GM12878 (cell line): Measurements from ENCODE around the gene ATN1. TPM values are rescaled to one million over a fixed set of nuclear protein-coding genes. Genes with fewer than 3 reads are reported as not detected.

Experiments
- ATF2 ChIP-seq: IDR thresholded peaks from 2 replicates; pipeline ENCODE4 v1.6.1; 2012; ENCODE audit warnings: low read length, inconsistent platforms
- ATF7 ChIP-seq: fragments of 450-650 bp; IDR thresholded peaks from 2 replicates; pipeline ENCODE4 v1.6.1; 2016; ENCODE audit warnings: low read depth, mild to moderate bottlenecking
- BRCA1 ChIP-seq: IDR thresholded peaks from 2 replicates; pipeline ENCODE4 v1.6.1; 2011; ENCODE audit warnings: low read depth, low read length, improper control_type of control experiment
- CEBPB ChIP-seq, 2 experiments: fragments of 150-350 bp in 1 of 2; IDR thresholded peaks; 2 replicates each; pipeline ENCODE4 v1.6.1; 2012 to 2014; ENCODE audit warnings: low read depth in 2 of 2, low read length in 2 of 2, borderline replicate concordance in 1 of 2, inconsistent platforms in 1 of 2
- CREM ChIP-seq: IDR thresholded peaks from 2 replicates; pipeline ENCODE4 v1.6.1; 2014; ENCODE audit warnings: antibody characterized with exemption, low read depth
- EGR1 ChIP-seq, 2 experiments: IDR thresholded peaks; 1 replicate in 1 of 2; 2 replicates in 1 of 2; pipeline ENCODE4 v1.6.1; 2011 to 2012; ENCODE audit warnings: low read depth in 2 of 2, low read length in 2 of 2, borderline replicate concordance in 1 of 2, mild to moderate bottlenecking in 1 of 2, moderate library complexity in 1 of 2
- ELK1 ChIP-seq: IDR thresholded peaks from 2 replicates; pipeline ENCODE4 v1.6.1; 2012; ENCODE audit warnings: low read depth, low read length, improper control_type of control experiment
- FOS ChIP-seq: IDR thresholded peaks from 3 replicates; pipeline ENCODE4 v1.6.1; 2011; ENCODE audit warnings: borderline replicate concordance; ENCODE audit not compliant: insufficient read length; ENCODE audit errors: extremely low read depth
- GABPA ChIP-seq: IDR thresholded peaks from 2 replicates; pipeline ENCODE4 v1.6.1; 2014; ENCODE audit warnings: antibody characterized with exemption, low read depth, mild to moderate bottlenecking, inconsistent platforms
- HCFC1 ChIP-seq: fragments of 150-350 bp; IDR thresholded peaks from 2 replicates; pipeline ENCODE4 v1.6.1; 2014; ENCODE audit warnings: low read length
- HDAC6 ChIP-seq: fragments of 200-600 bp; sonication (generic); IDR thresholded peaks from one replicate; pipeline ENCODE4 v1.8.0; 2017; ENCODE audit warnings: antibody characterized with exemption; ENCODE audit not compliant: unreplicated experiment
- HSF1 ChIP-seq: fragments of 150-350 bp; IDR thresholded peaks from 2 replicates; pipeline ENCODE4 v1.6.1; 2014; ENCODE audit warnings: mild to moderate bottlenecking, low read depth, low read length
- MYB ChIP-seq: fragments of 150-350 bp; IDR thresholded peaks from 2 replicates; pipeline ENCODE4 v1.6.1; 2014; ENCODE audit warnings: mild to moderate bottlenecking, low read depth, low read length, borderline replicate concordance
- NFIC ChIP-seq: IDR thresholded peaks from 2 replicates; pipeline ENCODE4 v1.6.1; 2012; ENCODE audit warnings: low read depth, mild to moderate bottlenecking, inconsistent platforms, low read length, moderate library complexity
- PAX8 ChIP-seq: fragments of 450-650 bp; IDR thresholded peaks from 2 replicates; pipeline ENCODE4 v1.6.1; 2017; ENCODE audit warnings: mild to moderate bottlenecking, moderate library complexity
- RCOR1 ChIP-seq: conservative IDR thresholded peaks from 2 replicates; pipeline ENCODE4 v1.6.1; 2012; ENCODE audit warnings: low read depth, low read length, improper control_type of control experiment
- REST ChIP-seq: IDR thresholded peaks from 2 replicates; pipeline ENCODE4 v1.6.1; 2012; ENCODE audit warnings: mild to moderate bottlenecking, low read depth, low read length
- RUNX3 ChIP-seq: IDR thresholded peaks from 2 replicates; pipeline ENCODE4 v1.6.1; 2012; ENCODE audit warnings: low read length, inconsistent platforms
- SP1 ChIP-seq: IDR thresholded peaks from one replicate; pipeline ENCODE4 v1.6.1; 2011; ENCODE audit warnings: low read depth, low read length
- STAT1 ChIP-seq: fragments of 450-650 bp; conservative IDR thresholded peaks from 2 replicates; pipeline ENCODE4 v1.6.1; 2014; ENCODE audit warnings: antibody characterized with exemption, mild to moderate bottlenecking
- TAF1 ChIP-seq: IDR thresholded peaks from 2 replicates; pipeline ENCODE4 v1.6.1; 2011; ENCODE audit warnings: mild to moderate bottlenecking, low read depth, low read length, borderline replicate concordance
- TARDBP ChIP-seq: IDR thresholded peaks from 2 replicates; pipeline ENCODE4 v1.6.1; 2016; ENCODE audit warnings: borderline replicate concordance
- TCF7 ChIP-seq: IDR thresholded peaks from 2 replicates; pipeline ENCODE4 v1.6.1; 2014; ENCODE audit warnings: antibody characterized with exemption, borderline replicate concordance
- ZNF207 ChIP-seq: fragments of 450-650 bp; IDR thresholded peaks from 2 replicates; pipeline ENCODE4 v1.6.1; 2014; ENCODE audit warnings: antibody characterized with exemption, mild to moderate bottlenecking, borderline replicate concordance
- ZNF384 ChIP-seq: IDR thresholded peaks from 2 replicates; pipeline ENCODE4 v1.6.1; 2012; ENCODE audit warnings: low read depth, mild to moderate bottlenecking, low read length, improper control_type of control experiment, borderline replicate concordance
- polyA plus RNA-seq, 11 experiments: library from polyadenylated mRNA; depleted of rRNA in 4 of 11; unstranded in 6 of 11; stranded (reverse) in 5 of 11; fragments of >200 nt; fragmentation: Nextera tagmentation in 4 of 11; fragmentation: Illumina TruSeq in 1 of 11; extraction: Ambion mirVana in 4 of 11; extraction: Trizol in 1 of 11; gene quantifications; 1 replicate in 1 of 11; 2 replicates in 10 of 11; pipeline versions ENCODE4 v1.2.1 to v1.2.3, GENCODE V29; 2011 to 2016; ENCODE audit warnings: inconsistent platforms in 2 of 11, missing spikeins in 2 of 11, low read depth in 1 of 11
- total RNA-seq, 4 experiments: library from RNA; depleted of rRNA in 3 of 4; stranded (reverse); fragments of >200 nt in 3 of 4; fragmentation: Illumina TruSeq in 1 of 4; extraction: Trizol in 1 of 4; gene quantifications; 2 replicates each; pipeline versions ENCODE4 v1.2.1 to v1.2.3, GENCODE V29; 2013 to 2021

The ATN1 gene
- total and polyA plus RNA-seq, 10 of the 15 experiments (the other 5 are each of a cell fraction or from before 2014, with no cell fraction given) = 0.08 to 44.5 (median 5.0) TPM

- TF ChIP-seq ATF2 = no peak
- TF ChIP-seq FOS = no peak
- no peak for TF ChIP-seq MYB
- no peak for TF ChIP-seq PAX8
- TF ChIP-seq HSF1 = no peak
- no peak for TF ChIP-seq ZNF384
- TF ChIP-seq RCOR1 = no peak
- no peak for TF ChIP-seq ATF7
- TF ChIP-seq TARDBP = 0 out of 2 replicates have a peak, but pooled peaks have one; percentile 18
- TF ChIP-seq ZNF207 = no peak
- no peak for TF ChIP-seq BRCA1
- TF ChIP-seq GABPA = no peak
- no peak for TF ChIP-seq TCF7
- TF ChIP-seq HCFC1 = no peak
- no peak for TF ChIP-seq CREM
- TF ChIP-seq EGR1 (IDR thresholded peaks at IDR 0.05; ENCODE audit: borderline replicate concordance in 1 of 2, low read depth in 2 of 2, low read length in 2 of 2) = no peak
- no peak for TF ChIP-seq SP1
- TF ChIP-seq STAT1 = no peak
- no peak for TF ChIP-seq ELK1
- TF ChIP-seq CEBPB (IDR thresholded peaks at IDR 0.05; ENCODE audit: borderline replicate concordance in 1 of 2, low read depth in 2 of 2, low read length in 2 of 2) = no peak
- no peak for TF ChIP-seq NFIC
- TF ChIP-seq TAF1 = no peak
- TF ChIP-seq RUNX3 = no peak
- no peak for TF ChIP-seq HDAC6
- TF ChIP-seq REST = no peak
Observed at GRCh38 chr12:6960593-6961277, 33.0 kb downstream of the ATN1 start (continued).
